GM12878 (cell line): Measurements from ENCODE around the gene TTLL8. TPM values are rescaled to one million over a fixed set of nuclear protein-coding genes. Genes with fewer than 3 reads are reported as not detected.

Source experiments
- ATAC-seq: fragments of 200-7000 bp; cut with Tn5 transposase; 3 replicates; pipeline ENCODE4 v1.9.1; 2020; ENCODE audit warnings: mild to moderate bottlenecking, moderate library complexity
- BruUV-seq: library from RNA; stranded (reverse); fragments of 400-500 nt; replicated peaks from 2 replicates; lab custom pipeline; 2021; lab: Mats Ljungman, UMichigan
- CTCF ChIA-PET: fragments of 300-600 bp; sonication (Branson Sonifier 250); formaldehyde crosslinking; extraction: SDS; loops from one replicate; lab custom pipeline; 2021; ENCODE audit warnings: inconsistent platforms; lab: Yijun Ruan, JAX
- POLR2A ChIA-PET: fragments of 350-600 bp; formaldehyde crosslinking; extraction: SDS; loops from one replicate; lab custom pipeline; 2021; ENCODE audit warnings: inconsistent platforms; lab: Charles Lee
- RAD21 ChIA-PET: fragments of 300-600 bp; sonication (Branson Sonifier 250); formaldehyde crosslinking; loops from one replicate; lab custom pipeline; 2023; ENCODE audit warnings: antibody characterized with exemption; ENCODE audit not compliant: unreplicated experiment; lab: Charles Lee
- SMC1A ChIA-PET: fragments of 300-600 bp; sonication (Branson Sonifier 250); formaldehyde crosslinking; loops from one replicate; lab custom pipeline; 2023; ENCODE audit not compliant: unreplicated experiment, uncharacterized antibody; lab: Charles Lee
- DNase-seq: peaks from one replicate; pipeline ENCODE4 v3.0.0-alpha.2; 2011; ENCODE audit warnings: low read depth, low spot score
- FAIRE-seq: peaks from 3 replicates; lab custom pipeline; 2011; peaks lifted over from hg19 to GRCh38; lab: Jason Lieb, UNC
- H2AFZ ChIP-seq: 2 replicates; pipeline ENCODE4 v1.6.0; 2011; ENCODE audit warnings: low read depth, low read length, control low read depth; ENCODE audit not compliant: control insufficient read depth
- H3K27ac ChIP-seq: 2 replicates; pipeline ENCODE4 v1.5.1; 2011; ENCODE audit warnings: control low read depth; ENCODE audit not compliant: control insufficient read depth, insufficient read depth
- H3K27me3 ChIP-seq, 2 experiments: replicated peaks in 1 of 2; 2 replicates each; pipeline versions ENCODE4 v1.6.0 to v1.6.1; 2011; ENCODE audit warnings: low read length in 1 of 2; ENCODE audit not compliant: control insufficient read depth in 2 of 2, insufficient read depth in 2 of 2
- H3K36me3 ChIP-seq, 2 experiments: 2 replicates each; pipeline ENCODE4 v1.5.1; 2011; ENCODE audit warnings: low read length in 1 of 2; ENCODE audit not compliant: control insufficient read depth in 2 of 2, insufficient read depth in 2 of 2
- H3K4me1 ChIP-seq: 2 replicates; pipeline ENCODE4 v1.6.1; 2011; ENCODE audit warnings: mild to moderate bottlenecking, low read length, moderate library complexity, mixed read lengths; ENCODE audit not compliant: control insufficient read depth, insufficient read depth
- H3K4me2 ChIP-seq: 2 replicates; pipeline ENCODE4 v1.6.0; 2011; ENCODE audit warnings: control low read depth; ENCODE audit not compliant: control insufficient read depth, insufficient read depth
- H3K4me3 ChIP-seq: fragments of 200-600 bp; sonication (generic); 2 replicates; pipeline ENCODE4 v1.5.1; 2016
- H3K79me2 ChIP-seq: 2 replicates; pipeline ENCODE4 v1.6.0; 2011; ENCODE audit warnings: low read length; ENCODE audit not compliant: control insufficient read depth, insufficient read depth
- H3K9ac ChIP-seq: 2 replicates; pipeline ENCODE4 v1.8.0; 2011; ENCODE audit warnings: low read length, control low read depth, mixed read lengths; ENCODE audit not compliant: control insufficient read depth, insufficient read depth
- H3K9me3 ChIP-seq: replicated peaks from 3 replicates; pipeline ENCODE4 v1.5.1; 2011; ENCODE audit warnings: mild to moderate bottlenecking, low read length; ENCODE audit not compliant: control insufficient read depth, insufficient read depth
- H4K20me1 ChIP-seq: 2 replicates; pipeline ENCODE4 v1.6.0; 2011; ENCODE audit not compliant: control insufficient read depth, insufficient read depth
- CHD4 ChIP-seq: fragments of 200-600 bp; sonication (generic); IDR thresholded peaks from 2 replicates; pipeline ENCODE4 v1.6.1; 2016; ENCODE audit warnings: mild to moderate bottlenecking
- EZH2 ChIP-seq: IDR thresholded peaks from 2 replicates; pipeline ENCODE4 v1.6.1; 2012; ENCODE audit warnings: low read depth, mild to moderate bottlenecking, control low read depth, inconsistent platforms, low read length, borderline replicate concordance; ENCODE audit not compliant: control insufficient read depth
- IKZF1 ChIP-seq: fragments of 450-650 bp; conservative IDR thresholded peaks from 2 replicates; pipeline ENCODE4 v1.6.1; 2017; ENCODE audit warnings: antibody characterized with exemption, mild to moderate bottlenecking
- PRDM15 ChIP-seq: fragments of 450-650 bp; formaldehyde crosslinking; IDR thresholded peaks from 2 replicates; pipeline ENCODE4 v1.4.0; 2020; ENCODE audit warnings: mild to moderate bottlenecking, moderate library complexity
- RELA ChIP-seq: fragments of 450-650 bp; IDR thresholded peaks from 2 replicates; pipeline ENCODE4 v1.8.0; 2014; ENCODE audit warnings: borderline replicate concordance; ENCODE audit not compliant: partially characterized antibody
- RELB ChIP-seq: fragments of 450-650 bp; IDR thresholded peaks from 2 replicates; pipeline ENCODE4 v1.6.1; 2017; ENCODE audit warnings: low read depth, mild to moderate bottlenecking, moderate library complexity
- SKIL ChIP-seq: fragments of 450-650 bp; IDR thresholded peaks from 2 replicates; pipeline ENCODE4 v1.6.1; 2017; ENCODE audit warnings: mild to moderate bottlenecking, low read depth, inconsistent platforms; ENCODE audit not compliant: poor library complexity, severe bottlenecking
- SRF ChIP-seq, 2 experiments: IDR thresholded peaks; 2 replicates each; pipeline ENCODE4 v1.6.1; 2011; ENCODE audit warnings: low read depth in 2 of 2, low read length in 2 of 2, mild to moderate bottlenecking in 1 of 2, moderate library complexity in 1 of 2
- TARDBP ChIP-seq: IDR thresholded peaks from 2 replicates; pipeline ENCODE4 v1.6.1; 2016; ENCODE audit warnings: borderline replicate concordance
- TCF7 ChIP-seq: IDR thresholded peaks from 2 replicates; pipeline ENCODE4 v1.6.1; 2014; ENCODE audit warnings: antibody characterized with exemption, borderline replicate concordance
- ZBED1 ChIP-seq: IDR thresholded peaks from 2 replicates; pipeline ENCODE4 v1.6.1; 2016; ENCODE audit warnings: borderline replicate concordance
- ZBTB4 ChIP-seq: fragments of 450-650 bp; formaldehyde crosslinking; IDR thresholded peaks from 2 replicates; pipeline ENCODE4 v1.4.0; 2022; ENCODE audit warnings: mild to moderate bottlenecking, moderate library complexity
- WGBS: methylation state at CpG from one replicate; pipeline ENCODE4 v1.1.6; 2016; ENCODE audit warnings: low lambda C conversion rate; ENCODE audit not compliant: insufficient replicate concordance, insufficient coverage; ENCODE audit errors: missing lambda C conversion rate; 5-methylcytosine and 5-hydroxymethylcytosine counted together
- in situ Hi-C: fragments of 300-500 bp; cut with MboI; formaldehyde crosslinking; loops from 9 replicates; pipeline ENCODE4 v1.14.3; 2018; ENCODE audit warnings: mixed read lengths
- intact Hi-C: fragments of 100-400 bp; cut with micrococcal nuclease; formaldehyde crosslinking; loops from one replicate; pipeline ENCODE4 v1.14.2; 2022; ENCODE audit not compliant: unreplicated experiment
- polyA plus RNA-seq, 11 experiments: library from polyadenylated mRNA; depleted of rRNA in 4 of 11; unstranded in 6 of 11; stranded (reverse) in 5 of 11; fragments of >200 nt; fragmentation: Nextera tagmentation in 4 of 11; fragmentation: Illumina TruSeq in 1 of 11; extraction: Ambion mirVana in 4 of 11; extraction: Trizol in 1 of 11; gene quantifications; 1 replicate in 1 of 11; 2 replicates in 10 of 11; pipeline versions ENCODE4 v1.2.1 to v1.2.3, GENCODE V29; 2011 to 2016; ENCODE audit warnings: inconsistent platforms in 2 of 11, missing spikeins in 2 of 11, low read depth in 1 of 11
- total RNA-seq, 4 experiments: library from RNA; depleted of rRNA in 3 of 4; stranded (reverse); fragments of >200 nt in 3 of 4; fragmentation: Illumina TruSeq in 1 of 4; extraction: Trizol in 1 of 4; gene quantifications; 2 replicates each; pipeline versions ENCODE4 v1.2.1 to v1.2.3, GENCODE V29; 2013 to 2021

Gene TTLL8
- total and polyA plus RNA-seq, 10 of the 15 experiments (the other 5 are each of a cell fraction or from before 2014, with no cell fraction given): not detected

- RAD21 ChIA-PET: no interaction called here
- FAIRE-seq (no peak), DNase-seq (no peak), ATAC-seq (no peak)
- POLR2A ChIA-PET: no interaction called here
- intact Hi-C loops (no loop called here), in situ Hi-C loops (no loop called here)
- SMC1A ChIA-PET: no interaction called here
- CTCF ChIA-PET: no interaction called here
- Histone ChIP-seq H3K4me1 (no peaks in the 10 kb centered on the region), H3K27me3 (peaks cover 1 to 2% of the 10 kb centered on the region in 2 experiments; a peak in 2 of 4 replicates), H4K20me1 (no peaks in the 10 kb centered on the region), H3K4me3 (no peak overlapping the region), H3K27ac (no peak overlapping the region), H2AFZ (no peak overlapping the region), H3K4me2 (no peak overlapping the region), H3K9ac (no peak overlapping the region), H3K36me3 (no peaks in the 10 kb centered on the region), H3K79me2 (no peaks in the 10 kb centered on the region), H3K9me3 (peaks cover 9% of the 10 kb centered on the region; the same call in 1 of the 3 replicates)
- BruUV-seq: no TSS peak
- WGBS: 61% methylated on average over 16 of the region's 16 CpGs
- TF ChIP-seq TCF7 (no peak), IKZF1 (no peak), CHD4 (no peak), RELA (no peak), SRF (IDR thresholded peaks at IDR 0.05; ENCODE audit: low read depth in 2 of 2, low read length in 2 of 2) (no peak), PRDM15 (CRISPR knock-in tag) (no peak), TARDBP (no peak), ZBED1 (no peak), RELB (no peak), SKIL (no peak), ZBTB4 (CRISPR knock-in tag) (no peak), EZH2 (no peak)
These were observed 26.5 kb upstream of the TTLL8 start for GRCh38 chr22:50084614-50085021.
